AG08396 (cell line): Measurements from ENCODE around the gene PLD6.

ENCODE experiments used
- DNase-seq: peaks from one replicate; pipeline ENCODE4 v3.0.0; 2012; ENCODE audit warnings: low spot score, mixed read lengths

The PLD6 gene

GRCh38 chr17:17154981-17155380, 51.2 kb downstream of the PLD6 start:
- no peak for DNase-seq

- DNase-seq: no peak
Measured at GRCh38 chr17:17154556-17154955, 51.6 kb downstream of the PLD6 start.

- DNase-seq: no peak
Measured at GRCh38 chr17:17153709-17154108, 52.4 kb downstream of the PLD6 start.

- no peak for DNase-seq
Measured at GRCh38 chr17:17153071-17153470, 53.1 kb downstream of the PLD6 start.

GRCh38 chr17:17152385-17152784, 53.7 kb downstream of the PLD6 start:
- no peak for DNase-seq

- DNase-seq: peak; percentile 93
Measured at GRCh38 chr17:17151962-17152361, 54.2 kb downstream of the PLD6 start.

GRCh38 chr17:17151541-17151940, 54.6 kb downstream of the PLD6 start:
- DNase-seq: no peak

GRCh38 chr17:17151055-17151454, 55.1 kb downstream of the PLD6 start:
- peak; percentile 61 for DNase-seq
